IMR-90 (cell line): ENCODE results near the gene FANCF. TPM values are rescaled to one million over a fixed set of nuclear protein-coding genes. Genes with fewer than 3 reads are reported as not detected.

ENCODE experiments used
- polyA plus RNA-seq, 3 experiments: library from polyadenylated mRNA; depleted of rRNA; stranded (reverse); fragments of >200 nt; gene quantifications; 2 replicates each; pipeline ENCODE4 v1.2.3, GENCODE V29; 2012; ENCODE audit warnings: low replicate concordance in 1 of 3
- total RNA-seq: library from RNA; depleted of rRNA; stranded (reverse); fragments of >200 nt; gene quantifications from 2 replicates; pipeline ENCODE4 v1.2.3, GENCODE V29; 2012; rRNA removed

Gene FANCF
- total and polyA plus RNA-seq, 2 of the 4 experiments (the other 2 are of a cell fraction) = 3.3 to 5.6 TPM

Other genes with a start within 250 kb of the FANCF start
- gene GAS2, start 40.8 kb upstream of the FANCF start, total RNA-seq = 0.90 and 1.9 TPM in 2 replicates
- 0.51 and 0.65 TPM in 2 replicates for gene GAS2, start 40.8 kb upstream of the FANCF start, polyA plus RNA-seq (2012; rRNA removed)
- 2.0 and 6.1 TPM in 2 replicates for gene SVIP, start 204.0 kb upstream of the FANCF start, total RNA-seq
- 5.5 and 6.8 TPM in 2 replicates for gene SVIP, start 204.0 kb upstream of the FANCF start, polyA plus RNA-seq (2012; rRNA removed)
- not detected in 2 replicates for gene CCDC179, start 234.7 kb upstream of the FANCF start, total RNA-seq
- gene CCDC179, start 234.7 kb upstream of the FANCF start, polyA plus RNA-seq (2012; rRNA removed) = not detected in 2 replicates